ENCODE results near the gene ARHGEF17.
"Not testable (repeated sequence)": the region's sequence is repeated elsewhere in the genome, so short reads cannot be mapped to it uniquely, and the experiment has no call there.

Gene ARHGEF17

DNA sequence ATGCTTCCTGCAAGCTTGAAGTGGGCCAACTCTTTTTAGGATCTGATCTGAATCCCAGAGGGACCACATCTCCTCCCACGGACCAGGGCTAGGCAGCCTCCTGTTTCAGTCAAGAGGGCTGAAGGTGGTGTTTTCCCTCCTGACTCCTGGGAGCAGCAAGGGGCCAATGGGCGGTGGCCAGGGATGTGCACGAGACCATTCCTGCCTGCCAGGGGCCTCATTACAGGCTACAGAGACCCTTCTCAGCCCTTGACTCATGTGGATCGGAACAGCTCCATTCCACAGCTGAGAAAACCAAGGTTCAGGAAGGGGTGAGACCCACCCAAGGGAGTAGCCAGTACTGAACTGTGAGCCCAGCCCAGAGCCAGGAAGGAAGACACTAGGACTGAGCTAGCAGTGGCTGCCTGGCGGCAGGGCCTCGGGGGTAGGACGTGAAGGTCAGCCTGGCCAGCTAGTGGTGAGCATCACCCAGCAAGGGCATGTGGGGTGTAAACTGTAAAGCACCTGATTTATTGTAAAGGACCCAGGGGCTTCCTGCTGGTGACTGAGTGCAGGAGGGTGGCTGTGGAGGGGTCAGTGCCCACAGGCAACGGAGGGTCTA is 39.3 kb upstream of the ARHGEF17 start:
- no peak for DNase-seq (ENCODE audit: low read depth, low spot score)
- TF ChIP-seq, protein P1, sequence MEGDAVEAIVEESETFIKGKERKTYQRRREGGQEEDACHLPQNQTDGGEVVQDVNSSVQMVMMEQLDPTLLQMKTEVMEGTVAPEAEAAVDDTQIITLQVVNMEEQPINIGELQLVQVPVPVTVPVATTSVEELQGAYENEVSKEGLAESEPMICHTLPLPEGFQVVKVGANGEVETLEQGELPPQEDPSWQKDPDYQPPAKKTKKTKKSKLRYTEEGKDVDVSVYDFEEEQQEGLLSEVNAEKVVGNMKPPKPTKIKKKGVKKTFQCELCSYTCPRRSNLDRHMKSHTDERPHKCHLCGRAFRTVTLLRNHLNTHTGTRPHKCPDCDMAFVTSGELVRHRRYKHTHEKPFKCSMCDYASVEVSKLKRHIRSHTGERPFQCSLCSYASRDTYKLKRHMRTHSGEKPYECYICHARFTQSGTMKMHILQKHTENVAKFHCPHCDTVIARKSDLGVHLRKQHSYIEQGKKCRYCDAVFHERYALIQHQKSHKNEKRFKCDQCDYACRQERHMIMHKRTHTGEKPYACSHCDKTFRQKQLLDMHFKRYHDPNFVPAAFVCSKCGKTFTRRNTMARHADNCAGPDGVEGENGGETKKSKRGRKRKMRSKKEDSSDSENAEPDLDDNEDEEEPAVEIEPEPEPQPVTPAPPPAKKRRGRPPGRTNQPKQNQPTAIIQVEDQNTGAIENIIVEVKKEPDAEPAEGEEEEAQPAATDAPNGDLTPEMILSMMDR (IDR thresholded peaks at IDR 0.05; ENCODE audit: insufficient read depth, low read length, missing control alignments), result no peak
- no peak overlapping the region for H3K4me3 ChIP-seq (ENCODE audit: low read depth, low read length)
- CTCF ChIA-PET, result interaction anchor here (1.4 to 9.3 kb wide), 4 partner anchors 11 to 27 kb away, joined by 3 to 48 read pairs (median 10); no protein-coding TSS in a partner anchor
- POLR2A ChIA-PET, result no interaction called here

DNA sequence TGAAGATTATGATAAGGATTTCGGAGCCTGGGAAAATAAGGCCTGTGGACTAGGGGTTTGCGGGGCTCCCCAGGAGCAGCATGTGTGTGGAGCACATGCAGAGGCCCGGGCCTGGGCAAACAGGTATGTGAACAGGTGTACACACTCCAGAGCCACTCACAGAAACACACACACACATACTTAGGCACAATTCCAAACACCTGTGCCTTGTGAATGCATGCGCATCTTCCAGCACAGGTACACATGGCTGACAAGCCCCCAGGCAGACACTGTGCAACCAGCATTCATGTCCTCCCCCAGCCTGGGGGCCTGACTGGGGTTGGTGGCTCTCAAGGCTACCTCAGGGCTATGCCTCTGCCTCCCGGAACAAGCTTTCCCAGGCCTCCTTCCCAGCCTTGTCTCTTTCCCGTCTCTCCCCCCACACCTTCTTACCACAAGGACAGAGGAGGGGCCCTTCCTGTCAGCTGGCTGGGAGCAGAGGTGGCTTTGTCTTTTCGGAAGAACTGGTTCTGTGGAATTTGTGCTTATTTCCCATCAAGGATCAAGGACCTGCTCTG is 38.5 kb upstream of the ARHGEF17 start:
- TF ChIP-seq, protein P1 (IDR thresholded peaks at IDR 0.05; ENCODE audit: insufficient read depth, low read length, missing control alignments), result no peak
- CTCF ChIA-PET, result interaction anchor here (1.2 to 9.3 kb wide), 4 partner anchors 10 to 25 kb away, joined by 3 to 48 read pairs (median 5); no protein-coding TSS in a partner anchor
- DNase-seq (ENCODE audit: low read depth, low spot score), result no peak
- H3K4me3 ChIP-seq (ENCODE audit: low read depth, low read length), result no peak overlapping the region
- POLR2A ChIA-PET, result no interaction called here

GRCh38 chr11:73270016-73270854 is 37.8 kb upstream of the ARHGEF17 start:
- ChIA-PET CTCF (interaction anchor here (1.2 to 9.3 kb wide), 6 partner anchors 9 to 37 kb away, joined by 3 to 48 read pairs (median 5); no protein-coding TSS in a partner anchor), POLR2A (no interaction called here)

GRCh38 chr11:73270855-73271477 is 37.1 kb upstream of the ARHGEF17 start:
- CTCF ChIA-PET, result interaction anchor here (1.0 to 9.3 kb wide), 7 partner anchors 10 to 36 kb away, joined by 3 to 48 read pairs (median 4); no protein-coding TSS in a partner anchor
- POLR2A ChIA-PET, result no interaction called here
- DNase-seq (ENCODE audit: low read depth, low spot score), result no peak
- TF ChIP-seq, protein P1 (IDR thresholded peaks at IDR 0.05; ENCODE audit: insufficient read depth, low read length, missing control alignments), result no peak
- H3K4me3 ChIP-seq (ENCODE audit: low read depth, low read length), result no peak overlapping the region

More at GRCh38 chr11:73270016-73270854, 37.8 kb upstream of the ARHGEF17 start:
- no peak for DNase-seq (ENCODE audit: low read depth, low spot score)
- H3K4me3 ChIP-seq (ENCODE audit: low read depth, low read length), result no peak overlapping the region
- TF ChIP-seq, protein P1 (IDR thresholded peaks at IDR 0.05; ENCODE audit: insufficient read depth, low read length, missing control alignments), result no peak

- POLR2A ChIA-PET; H3K4me3 ChIP-seq (ENCODE audit: low read depth, low read length); DNase-seq (ENCODE audit: low read depth, low spot score): not testable (repeated sequence)
- CTCF ChIA-PET, result interaction anchor here (0.8 to 2.5 kb wide), 7 partner anchors 11 to 36 kb away, joined by 3 to 14 read pairs (median 3); no protein-coding TSS in a partner anchor
These were observed 36.6 kb upstream of the ARHGEF17 start for GRCh38 chr11:73271478-73271865.

- DNase-seq (ENCODE audit: low read depth, low spot score), result peak; percentile 16
- POLR2A ChIA-PET, result no interaction called here
- H3K4me3 ChIP-seq (ENCODE audit: low read depth, low read length), result no peak within 1 kb of the TSS
- CTCF ChIA-PET, result interaction anchor here (0.8 to 2.5 kb wide), 10 partner anchors 8 to 35 kb away, joined by 3 to 14 read pairs (median 4); no protein-coding TSS in a partner anchor
- TF ChIP-seq, protein P1 (IDR thresholded peaks at IDR 0.05; ENCODE audit: insufficient read depth, low read length, missing control alignments), result no peak
These were observed 36.0 kb upstream of the ARHGEF17 start, which contains the start of gene P2RY6 for GRCh38 chr11:73271936-73272679. Gene P2RY6 (plus strand): TSS chr11:73272338. CDS start chr11:73296519, 24,181 bp downstream.

All from AG04449 (cell line).